Measurements from ENCODE around the gene GJC1. TPM values are rescaled to one million over a fixed set of nuclear protein-coding genes. Genes with fewer than 3 reads are reported as not detected.

The GJC1 gene
- total RNA-seq, 1 experiment from 2014 or later = 8.8 TPM

- no peak for DNase-seq (ENCODE audit: low spot score)
Measured at GRCh38 chr17:44801880-44802279, 28.2 kb downstream of the GJC1 start.

- no peak for DNase-seq (ENCODE audit: low spot score)
Measured at GRCh38 chr17:44798356-44798755, 31.7 kb downstream of the GJC1 start.

- no peak for DNase-seq (ENCODE audit: low spot score)
Measured at GRCh38 chr17:44797802-44798201, 32.3 kb downstream of the GJC1 start.

GRCh38 chr17:44796731-44797130 lies 33.4 kb downstream of the GJC1 start:
- DNase-seq (ENCODE audit: low spot score) = no peak

- peak; percentile 2 for DNase-seq (ENCODE audit: low spot score)
Measured at GRCh38 chr17:44795928-44796327, 34.2 kb downstream of the GJC1 start.

GRCh38 chr17:44795421-44795820 lies 34.7 kb downstream of the GJC1 start:
- peak; percentile 6 for DNase-seq (ENCODE audit: low spot score)

- DNase-seq (ENCODE audit: low spot score) = peak; percentile 94
Measured at GRCh38 chr17:44794851-44795413, 35.2 kb downstream of the GJC1 start.

- DNase-seq (ENCODE audit: low spot score) = peak; percentile 3
Measured at GRCh38 chr17:44793885-44794842, 35.9 kb downstream of the GJC1 start.

- DNase-seq (ENCODE audit: low spot score) = no peak
Measured at GRCh38 chr17:44792276-44792675, 37.8 kb downstream of the GJC1 start.

- DNase-seq (ENCODE audit: low spot score) = peak; percentile 2
Measured at GRCh38 chr17:44788139-44788538, 41.9 kb downstream of the GJC1 start.

- DNase-seq (ENCODE audit: low spot score) = peak; percentile 2
Measured at GRCh38 chr17:44787271-44787940, 42.7 kb downstream of the GJC1 start.

GRCh38 chr17:44786551-44787081 lies 43.5 kb downstream of the GJC1 start:
- DNase-seq (ENCODE audit: low spot score) = peak; percentile 5

GRCh38 chr17:44785921-44786320 lies 44.2 kb downstream of the GJC1 start:
- peak; percentile 10 for DNase-seq (ENCODE audit: low spot score)

- no peak for DNase-seq (ENCODE audit: low spot score)
Measured at GRCh38 chr17:44782326-44782850, 47.7 kb downstream of the GJC1 start.

GRCh38 chr17:44781551-44782325 lies 48.3 kb downstream of the GJC1 start:
- no peak for DNase-seq (ENCODE audit: low spot score)

GRCh38 chr17:44780845-44781480 lies 49.1 kb downstream of the GJC1 start:
- no peak for DNase-seq (ENCODE audit: low spot score)

- no peak for DNase-seq (ENCODE audit: low spot score)
Measured at GRCh38 chr17:44780161-44780560, 49.9 kb downstream of the GJC1 start.

GRCh38 chr17:44779211-44780025 lies 50.7 kb downstream of the GJC1 start:
- peak; percentile 80 for DNase-seq (ENCODE audit: low spot score)

GRCh38 chr17:44778656-44779210 lies 51.4 kb downstream of the GJC1 start:
- DNase-seq (ENCODE audit: low spot score) = no peak
